ENCODE measurements around the gene DONSON.
"Not testable (repeated sequence)": the region's sequence is repeated elsewhere in the genome, so short reads cannot be mapped to it uniquely, and the experiment has no call there.

The DONSON gene, protein sequence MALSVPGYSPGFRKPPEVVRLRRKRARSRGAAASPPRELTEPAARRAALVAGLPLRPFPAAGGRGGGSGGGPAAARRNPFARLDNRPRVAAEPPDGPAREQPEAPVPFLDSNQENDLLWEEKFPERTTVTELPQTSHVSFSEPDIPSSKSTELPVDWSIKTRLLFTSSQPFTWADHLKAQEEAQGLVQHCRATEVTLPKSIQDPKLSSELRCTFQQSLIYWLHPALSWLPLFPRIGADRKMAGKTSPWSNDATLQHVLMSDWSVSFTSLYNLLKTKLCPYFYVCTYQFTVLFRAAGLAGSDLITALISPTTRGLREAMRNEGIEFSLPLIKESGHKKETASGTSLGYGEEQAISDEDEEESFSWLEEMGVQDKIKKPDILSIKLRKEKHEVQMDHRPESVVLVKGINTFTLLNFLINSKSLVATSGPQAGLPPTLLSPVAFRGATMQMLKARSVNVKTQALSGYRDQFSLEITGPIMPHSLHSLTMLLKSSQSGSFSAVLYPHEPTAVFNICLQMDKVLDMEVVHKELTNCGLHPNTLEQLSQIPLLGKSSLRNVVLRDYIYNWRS

DNA sequence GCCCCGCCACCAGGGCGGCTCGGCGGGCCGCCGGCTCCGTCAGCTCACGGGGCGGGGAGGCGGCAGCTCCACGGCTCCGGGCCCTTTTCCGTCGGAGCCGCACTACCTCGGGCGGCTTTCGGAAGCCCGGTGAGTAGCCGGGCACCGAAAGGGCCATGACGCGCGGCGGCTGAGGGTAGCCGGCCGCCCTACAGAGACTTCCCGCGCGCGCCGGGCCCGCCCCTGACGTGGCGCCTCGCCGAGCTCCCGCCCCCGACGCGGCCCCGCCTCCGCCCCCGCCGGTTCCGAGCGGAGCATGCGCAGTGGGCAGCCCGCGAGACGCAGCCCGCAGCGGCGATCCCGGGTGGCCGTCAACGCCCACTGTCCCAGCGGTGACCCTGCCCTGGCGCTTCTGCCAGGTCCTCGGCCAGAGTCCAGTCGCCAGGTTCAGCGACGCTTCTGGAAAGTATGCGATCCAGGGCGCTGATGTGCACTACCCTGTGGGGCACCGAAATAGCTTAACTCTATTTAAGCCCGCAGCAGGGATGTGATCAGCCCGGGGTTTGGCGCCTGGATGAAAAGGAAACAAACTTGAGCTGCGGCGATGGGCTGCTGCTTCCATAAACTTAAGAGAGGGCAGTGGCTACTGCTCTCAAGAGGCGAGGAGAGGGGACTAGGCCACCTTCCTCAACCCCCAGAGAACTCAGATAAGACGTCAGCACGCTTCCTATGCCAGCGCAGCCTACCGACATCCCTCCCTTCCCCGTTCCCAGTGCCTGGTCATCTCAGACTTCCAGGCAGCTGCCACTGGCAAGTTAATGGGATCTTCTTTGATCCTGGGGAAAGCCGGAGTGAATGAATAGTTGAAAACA is at the start of gene DONSON:
Gene DONSON, minus strand, starts transcription at position 200 of the 851 bp plus-strand sequence. Its CDS starts 43 bp downstream, at position 157.
- peak; percentile 53 for DNase-seq

- DNase-seq = no peak
Measured at GRCh38 chr21:33634254-33634653, 45.8 kb upstream of the DONSON start.

DNA sequence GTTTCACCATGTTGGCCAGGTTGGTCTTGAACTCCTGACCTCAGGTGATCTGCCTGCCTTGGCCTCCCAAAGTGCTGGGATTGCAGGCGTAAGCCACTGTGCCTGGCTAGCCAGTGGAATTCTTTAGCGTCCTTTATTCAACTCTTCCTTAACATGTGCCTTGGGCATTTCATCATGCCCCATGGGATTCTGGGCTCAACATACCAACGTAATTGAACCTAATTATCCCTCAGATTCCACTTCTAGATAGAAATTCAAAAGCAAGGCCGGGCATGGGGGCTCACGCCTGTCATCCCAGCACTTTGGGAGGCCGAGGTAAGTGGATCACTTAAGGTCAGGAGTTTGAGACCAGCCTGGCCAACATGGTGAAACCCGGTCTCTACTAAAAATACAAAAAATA is 37.7 kb upstream of the DONSON start:
- not testable (repeated sequence) for DNase-seq

- no peak for DNase-seq
Measured at GRCh38 chr21:33622253-33622652, 33.8 kb upstream of the DONSON start.

GRCh38 chr21:33619726-33620125 is 31.2 kb upstream of the DONSON start:
- no peak for DNase-seq

DNA sequence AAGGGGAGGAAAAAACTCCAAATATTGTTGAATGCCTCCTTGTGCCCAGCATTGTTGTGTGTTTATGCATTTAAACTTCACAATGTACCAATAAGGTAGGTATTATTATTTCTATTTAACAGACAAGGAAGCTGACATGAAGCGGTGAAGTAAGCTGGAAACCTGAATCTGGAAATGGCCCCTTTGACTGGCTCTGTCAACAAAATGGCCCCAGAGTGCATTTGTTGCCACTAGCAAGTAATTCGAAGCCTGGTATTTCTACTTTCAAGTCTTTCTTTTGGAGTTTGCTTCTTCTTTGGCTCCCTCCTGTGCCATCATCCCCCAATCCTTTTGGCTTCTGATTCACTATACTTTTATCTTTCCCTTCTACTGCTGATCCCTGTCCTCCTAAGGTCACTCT is 29.9 kb upstream of the DONSON start:
- no peak for DNase-seq

DNA sequence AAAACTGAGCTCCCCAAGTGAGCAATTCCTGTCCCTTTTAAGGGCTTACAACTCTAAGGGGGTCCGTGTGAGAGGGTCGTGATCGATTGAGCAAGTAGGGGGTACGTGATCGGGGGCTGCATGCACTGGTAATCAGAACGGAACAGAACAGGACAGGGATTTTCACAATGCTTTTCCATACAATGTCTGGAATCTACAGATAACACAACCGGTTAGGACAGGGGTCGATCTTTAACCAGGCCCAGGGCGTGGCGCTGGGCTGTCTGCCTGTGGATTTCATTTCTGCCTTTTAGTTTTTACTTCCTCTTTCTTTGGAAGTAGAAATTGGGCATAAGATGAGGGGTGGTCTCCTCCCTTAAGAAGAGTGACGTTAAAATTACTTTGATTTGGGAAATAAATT is 29.1 kb upstream of the DONSON start:
- DNase-seq = not testable (repeated sequence)

- DNase-seq = no peak
Measured at GRCh38 chr21:33611006-33611744, 22.7 kb upstream of the DONSON start.

GRCh38 chr21:33608559-33608958 is 20.1 kb upstream of the DONSON start:
- DNase-seq = no peak

DNA sequence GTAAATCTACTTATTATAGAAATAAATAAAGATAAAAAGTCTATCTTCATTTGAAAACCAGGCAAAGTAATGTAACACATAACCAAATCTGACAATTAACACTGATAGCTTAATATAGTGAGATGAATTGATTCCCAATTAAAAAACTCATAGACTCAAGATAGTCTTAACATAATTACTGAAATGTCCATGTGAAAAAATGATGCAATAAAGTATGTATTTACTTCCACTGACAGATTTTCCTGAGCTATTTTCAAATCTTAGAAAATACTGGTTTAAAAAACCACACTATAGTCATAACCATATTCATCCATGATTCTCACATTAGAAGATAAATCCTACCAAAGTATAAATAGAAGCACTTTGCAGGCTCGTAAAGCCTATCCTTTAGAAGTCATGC is 9.6 kb upstream of the DONSON start:
- no peak for DNase-seq

GRCh38 chr21:33587792-33588484 is 546 bp downstream of the DONSON start:
- DNase-seq = no peak

- DNase-seq = no peak
Measured at GRCh38 chr21:33586927-33587326, 1.6 kb downstream of the DONSON start.

- DNase-seq = no peak
Measured at GRCh38 chr21:33584455-33584854, 4.0 kb downstream of the DONSON start.

- DNase-seq = no peak
Measured at GRCh38 chr21:33578959-33579542, 9.4 kb downstream of the DONSON start.

- no peak for DNase-seq
Measured at GRCh38 chr21:33578214-33578613, 10.3 kb downstream of the DONSON start.

DNA sequence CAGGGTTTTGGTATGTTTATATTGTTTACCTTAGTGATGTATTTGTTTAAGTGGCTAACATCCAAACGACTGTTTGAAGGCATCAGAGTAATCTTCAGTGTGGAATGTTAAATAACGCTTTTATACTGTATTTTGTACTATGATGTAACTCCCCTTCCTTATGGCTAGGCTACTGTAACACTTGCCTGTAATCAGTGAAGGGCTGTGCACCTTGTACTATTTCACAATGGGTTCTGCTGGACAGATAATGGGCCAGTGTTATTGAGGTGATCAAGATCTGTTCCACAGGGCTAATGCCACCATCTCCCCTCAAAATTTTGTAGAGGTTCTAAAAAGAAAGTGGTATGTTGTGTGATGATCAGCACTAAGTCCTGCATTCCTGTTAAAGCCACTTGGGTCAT is 11.7 kb downstream of the DONSON start:
- DNase-seq = not testable (repeated sequence)

GRCh38 chr21:33572350-33572749 is 16.1 kb downstream of the DONSON start:
- no peak for DNase-seq

DNA sequence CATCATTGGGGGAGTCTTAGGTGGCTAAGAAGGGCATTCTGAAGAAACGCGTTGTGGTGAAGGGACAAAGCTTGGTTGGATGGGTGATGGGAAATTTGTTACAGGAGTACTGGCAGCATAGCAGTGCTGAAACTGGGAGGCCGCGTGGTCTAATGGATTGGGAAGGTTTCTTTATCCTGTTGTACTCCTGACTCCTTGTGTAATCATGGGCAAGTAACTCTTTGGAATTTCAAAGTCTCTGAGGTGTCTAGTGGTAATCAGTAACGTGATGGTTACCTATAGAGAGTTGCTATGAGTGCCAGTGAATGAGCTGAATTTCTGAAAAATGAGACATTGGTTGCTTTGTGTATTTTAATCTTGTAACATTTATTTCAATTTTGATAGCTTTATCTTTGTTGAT is 18.5 kb downstream of the DONSON start:
- DNase-seq = no peak

DNA sequence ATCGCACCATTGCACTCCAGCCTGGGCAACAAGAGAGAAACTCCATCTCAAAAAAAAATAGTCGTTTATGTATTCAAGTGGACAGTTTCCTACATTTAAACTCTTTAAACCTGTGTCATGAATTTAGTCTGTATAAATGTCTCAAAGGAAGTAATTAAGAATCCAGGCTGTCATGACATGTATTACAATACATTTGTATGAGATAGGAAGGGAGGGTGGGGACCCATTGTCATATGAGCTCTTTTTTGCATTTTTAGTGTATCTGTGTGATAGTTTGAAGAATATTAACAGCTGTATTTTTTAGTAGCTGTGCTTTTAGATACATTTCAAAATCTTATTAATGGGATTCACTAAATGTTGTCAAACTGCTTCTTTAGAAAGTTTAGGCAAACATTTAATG is 20.0 kb downstream of the DONSON start:
- DNase-seq = no peak

- no peak for DNase-seq
Measured at GRCh38 chr21:33567914-33568313, 20.6 kb downstream of the DONSON start.

DNA sequence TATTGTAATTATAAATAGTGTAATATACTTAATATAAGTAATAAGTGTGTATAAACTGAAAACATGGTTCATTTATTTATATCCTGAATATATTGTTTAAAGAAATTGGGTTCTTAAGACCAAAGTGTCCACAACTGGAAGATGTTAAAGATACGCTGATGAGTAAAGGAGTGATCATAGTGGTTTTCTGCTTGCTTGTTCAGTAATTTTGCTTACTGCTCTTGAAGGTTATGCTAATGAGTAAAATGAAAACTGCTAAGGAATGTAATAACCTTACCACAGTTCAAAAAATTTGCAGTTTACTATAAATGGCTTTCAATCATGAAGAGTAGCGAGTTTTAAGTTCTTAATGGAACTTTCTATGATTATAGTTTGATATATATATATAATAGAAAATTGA is 22.0 kb downstream of the DONSON start:
- no peak for DNase-seq

DNA sequence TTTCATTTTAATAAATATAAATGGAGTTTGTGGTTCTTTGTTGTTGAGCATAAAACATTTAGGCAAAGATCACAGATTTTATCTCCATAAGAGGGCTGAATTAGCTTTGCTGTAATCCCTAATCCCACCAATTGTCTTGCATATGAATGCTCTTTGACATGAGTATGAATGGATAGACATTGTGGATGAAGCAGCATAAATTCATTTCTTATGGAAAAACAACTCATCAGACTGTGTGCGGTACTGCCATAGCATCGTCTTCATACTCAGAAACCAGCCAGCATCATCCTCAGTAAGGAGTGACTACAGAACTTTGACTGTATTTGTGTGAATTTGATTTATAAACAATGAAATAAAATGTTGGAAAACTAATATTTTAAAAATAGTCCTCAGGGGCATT is 26.1 kb downstream of the DONSON start:
- DNase-seq = no peak
